OCI-LY7 (cell line): ENCODE results near the gene SETBP1. TPM values are rescaled to one million over a fixed set of nuclear protein-coding genes. Genes with fewer than 3 reads are reported as not detected.

Experiments used
- BruUV-seq: library from RNA; stranded (reverse); fragments of 400-500 nt; replicated peaks from 2 replicates; lab custom pipeline; 2021; lab: Mats Ljungman, UMichigan
- CTCF ChIA-PET: fragments of 300-600 bp; sonication (Branson Sonifier 250); formaldehyde crosslinking; loops from one replicate; lab custom pipeline; 2022; ENCODE audit warnings: antibody characterized with exemption; ENCODE audit not compliant: unreplicated experiment; lab: Charles Lee
- POLR2A ChIA-PET: fragments of 300-600 bp; sonication (Branson Sonifier 250); formaldehyde crosslinking; loops from one replicate; lab custom pipeline; 2022; ENCODE audit warnings: antibody characterized with exemption; lab: Charles Lee
- DNase-seq: peaks from one replicate; pipeline ENCODE4 v3.0.0-alpha.2; 2015; ENCODE audit warnings: low spot score
- H2AFZ ChIP-seq: fragments of 200-600 bp; sonication (generic), shearing (Covaris generic); 2 replicates; pipeline ENCODE4 v1.6.1; 2014; ENCODE audit warnings: mild to moderate bottlenecking, antibody characterized with exemption, low read length, moderate library complexity
- H3K27ac ChIP-seq: fragments of 200-600 bp; sonication (generic); 2 replicates; pipeline ENCODE4 v1.5.1; 2014; ENCODE audit warnings: mixed run types, low read depth, mild to moderate bottlenecking, moderate library complexity, low read length, inconsistent platforms; ENCODE audit not compliant: poor library complexity, severe bottlenecking
- H3K36me3 ChIP-seq: fragments of 200-600 bp; sonication (generic); 2 replicates; pipeline ENCODE4 v1.6.1; 2014; ENCODE audit warnings: mild to moderate bottlenecking, antibody characterized with exemption, low read length, moderate library complexity, mixed read lengths; ENCODE audit not compliant: insufficient read depth
- H3K4me1 ChIP-seq: fragments of 200-600 bp; sonication (generic); 2 replicates; pipeline ENCODE4 v1.5.1; 2014; ENCODE audit warnings: mild to moderate bottlenecking, low read length; ENCODE audit not compliant: insufficient read depth, poor library complexity, severe bottlenecking
- H3K4me2 ChIP-seq: fragments of 200-600 bp; sonication (generic); 2 replicates; pipeline ENCODE4 v1.6.1; 2014; ENCODE audit warnings: mild to moderate bottlenecking, low read length
- H3K4me3 ChIP-seq: fragments of 200-600 bp; sonication (generic); 2 replicates; pipeline ENCODE4 v1.5.1; 2014; ENCODE audit warnings: mild to moderate bottlenecking, low read depth, low read length; ENCODE audit not compliant: poor library complexity, severe bottlenecking
- H3K79me2 ChIP-seq: fragments of 200-600 bp; sonication (generic); 2 replicates; pipeline ENCODE4 v1.6.1; 2016; ENCODE audit warnings: low read depth, mild to moderate bottlenecking, low read length, moderate library complexity, mixed read lengths; ENCODE audit not compliant: insufficient read depth
- H3K9me2 ChIP-seq: fragments of 200-600 bp; sonication (generic); 2 replicates; pipeline ENCODE4 v1.6.1; 2016; ENCODE audit warnings: mild to moderate bottlenecking, low read length, mixed read lengths; ENCODE audit not compliant: insufficient read depth
- H3K9me3 ChIP-seq: fragments of 200-600 bp; sonication (generic); 2 replicates; pipeline ENCODE4 v1.6.1; 2014; ENCODE audit warnings: mild to moderate bottlenecking, mixed run types, low read length, mixed read lengths
- H4K20me1 ChIP-seq: fragments of 200-600 bp; sonication (generic); 2 replicates; pipeline ENCODE4 v1.6.1; 2014; ENCODE audit warnings: mild to moderate bottlenecking, antibody characterized with exemption, low read length, moderate library complexity, mixed read lengths; ENCODE audit not compliant: insufficient read depth
- CTCF ChIP-seq: fragments of 200-600 bp; sonication (generic); conservative IDR thresholded peaks from 2 replicates; pipeline ENCODE4 v1.5.1; 2014; ENCODE audit warnings: mild to moderate bottlenecking, antibody characterized with exemption, low read length, moderate library complexity, mixed read lengths
- EZH2phosphoT487 ChIP-seq: fragments of 200-600 bp; sonication (generic); IDR thresholded peaks from 2 replicates; pipeline ENCODE4 v1.6.1; 2018; ENCODE audit warnings: low read depth, borderline replicate concordance, mild to moderate bottlenecking, mixed run types, antibody characterized with exemption, low read length, moderate library complexity, mixed read lengths
- intact Hi-C: fragments of 100-400 bp; cut with micrococcal nuclease; formaldehyde crosslinking; loops from one replicate; pipeline ENCODE4 v1.10.0; 2022; ENCODE audit not compliant: unreplicated experiment
- total RNA-seq, 2 experiments: library from RNA; depleted of rRNA in 1 of 2; stranded (reverse); fragments of >200 nt in 1 of 2; shearing (Covaris generic) in 1 of 2; gene quantifications; 2 replicates each; pipeline ENCODE4 v1.2.3, GENCODE V29; 2014 to 2022

The SETBP1 gene
- total RNA-seq, 2 experiments from 2014 or later, result 2.6 to 9.1 TPM

- Histone ChIP-seq H3K9me3 (no peaks in the 10 kb centered on the region), H3K9me2 (no peaks in the 10 kb centered on the region), H3K4me1 (no peaks in the 10 kb centered on the region), H3K4me2 (no peak overlapping the region), H3K4me3 (no peak overlapping the region), H2AFZ (no peak overlapping the region), H3K27ac (no peak overlapping the region), H4K20me1 (no peaks in the 10 kb centered on the region), H3K79me2 (no peaks in the 10 kb centered on the region), H3K36me3 (no peaks in the 10 kb centered on the region)
- CTCF ChIA-PET, result no interaction called here
- POLR2A ChIA-PET, result no interaction called here
- no TSS peak for BruUV-seq
- DNase-seq, result no peak
- no peak for TF ChIP-seq EZH2phosphoT487
- TF ChIP-seq CTCF, result no peak
- intact Hi-C loops, result loop anchor here (10.0 kb wide), 1 partner anchor 306 kb away; no protein-coding TSS in a partner anchor
Measured at GRCh38 chr18:44909191-44909719, 228.6 kb downstream of the SETBP1 start.

GRCh38 chr18:44911260-44911659 is 230.6 kb downstream of the SETBP1 start:
- CTCF ChIA-PET, result no interaction called here

More at GRCh38 chr18:44911260-44911659, 230.6 kb downstream of the SETBP1 start:
- no TSS peak for BruUV-seq
- H4K20me1 ChIP-seq, result no peaks in the 10 kb centered on the region
- no peaks in the 10 kb centered on the region for H3K9me3 ChIP-seq
- no peak overlapping the region for H3K4me2 ChIP-seq
- DNase-seq, result no peak
- no peak overlapping the region for H3K4me3 ChIP-seq
- H3K9me2 ChIP-seq, result no peaks in the 10 kb centered on the region
- H3K36me3 ChIP-seq, result no peaks in the 10 kb centered on the region
- H3K79me2 ChIP-seq, result no peaks in the 10 kb centered on the region
- intact Hi-C loops, result no loop called here
- TF ChIP-seq CTCF (no peak), EZH2phosphoT487 (no peak)
- H3K4me1 ChIP-seq, result no peaks in the 10 kb centered on the region
- no peak overlapping the region for H3K27ac ChIP-seq
- H2AFZ ChIP-seq, result no peak overlapping the region
- POLR2A ChIA-PET, result no interaction called here
